Panc1 (cell line): ENCODE data around the gene RPA3.

ENCODE experiments used
- POLR2AphosphoS5 ChIP-seq: IDR thresholded peaks from 2 replicates; pipeline ENCODE4 v1.6.1; 2012; ENCODE audit warnings: mild to moderate bottlenecking, low read depth, low read length, moderate library complexity
- SIN3A ChIP-seq: IDR thresholded peaks from 2 replicates; pipeline ENCODE4 v1.6.1; 2012; ENCODE audit warnings: low read depth, mild to moderate bottlenecking, low read length, moderate library complexity, borderline replicate concordance; ENCODE audit not compliant: insufficient read depth
- TCF7L2 ChIP-seq: IDR thresholded peaks from 2 replicates; pipeline ENCODE4 v1.6.1; 2011; ENCODE audit warnings: mild to moderate bottlenecking, low read depth, low read length, inconsistent platforms
- TF ChIP-seq, protein P1 (sequence below): fragments of 450-650 bp; IDR thresholded peaks from 2 replicates; pipeline ENCODE4 v1.5.1; 2017; ENCODE audit warnings: mild to moderate bottlenecking
- TF ChIP-seq, protein P2 (sequence below), 2 experiments: IDR thresholded peaks; 2 replicates each; pipeline ENCODE4 v1.6.1; 2011 to 2012; ENCODE audit warnings: low read depth in 2 of 2, control low read depth in 1 of 2, low read length in 1 of 2, mild to moderate bottlenecking in 1 of 2, moderate library complexity in 1 of 2; ENCODE audit not compliant: insufficient read depth in 1 of 2

- TF ChIP-seq TCF7L2: no peak
- TF ChIP-seq, protein P1, sequence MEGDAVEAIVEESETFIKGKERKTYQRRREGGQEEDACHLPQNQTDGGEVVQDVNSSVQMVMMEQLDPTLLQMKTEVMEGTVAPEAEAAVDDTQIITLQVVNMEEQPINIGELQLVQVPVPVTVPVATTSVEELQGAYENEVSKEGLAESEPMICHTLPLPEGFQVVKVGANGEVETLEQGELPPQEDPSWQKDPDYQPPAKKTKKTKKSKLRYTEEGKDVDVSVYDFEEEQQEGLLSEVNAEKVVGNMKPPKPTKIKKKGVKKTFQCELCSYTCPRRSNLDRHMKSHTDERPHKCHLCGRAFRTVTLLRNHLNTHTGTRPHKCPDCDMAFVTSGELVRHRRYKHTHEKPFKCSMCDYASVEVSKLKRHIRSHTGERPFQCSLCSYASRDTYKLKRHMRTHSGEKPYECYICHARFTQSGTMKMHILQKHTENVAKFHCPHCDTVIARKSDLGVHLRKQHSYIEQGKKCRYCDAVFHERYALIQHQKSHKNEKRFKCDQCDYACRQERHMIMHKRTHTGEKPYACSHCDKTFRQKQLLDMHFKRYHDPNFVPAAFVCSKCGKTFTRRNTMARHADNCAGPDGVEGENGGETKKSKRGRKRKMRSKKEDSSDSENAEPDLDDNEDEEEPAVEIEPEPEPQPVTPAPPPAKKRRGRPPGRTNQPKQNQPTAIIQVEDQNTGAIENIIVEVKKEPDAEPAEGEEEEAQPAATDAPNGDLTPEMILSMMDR: no peak
- TF ChIP-seq, protein P2, sequence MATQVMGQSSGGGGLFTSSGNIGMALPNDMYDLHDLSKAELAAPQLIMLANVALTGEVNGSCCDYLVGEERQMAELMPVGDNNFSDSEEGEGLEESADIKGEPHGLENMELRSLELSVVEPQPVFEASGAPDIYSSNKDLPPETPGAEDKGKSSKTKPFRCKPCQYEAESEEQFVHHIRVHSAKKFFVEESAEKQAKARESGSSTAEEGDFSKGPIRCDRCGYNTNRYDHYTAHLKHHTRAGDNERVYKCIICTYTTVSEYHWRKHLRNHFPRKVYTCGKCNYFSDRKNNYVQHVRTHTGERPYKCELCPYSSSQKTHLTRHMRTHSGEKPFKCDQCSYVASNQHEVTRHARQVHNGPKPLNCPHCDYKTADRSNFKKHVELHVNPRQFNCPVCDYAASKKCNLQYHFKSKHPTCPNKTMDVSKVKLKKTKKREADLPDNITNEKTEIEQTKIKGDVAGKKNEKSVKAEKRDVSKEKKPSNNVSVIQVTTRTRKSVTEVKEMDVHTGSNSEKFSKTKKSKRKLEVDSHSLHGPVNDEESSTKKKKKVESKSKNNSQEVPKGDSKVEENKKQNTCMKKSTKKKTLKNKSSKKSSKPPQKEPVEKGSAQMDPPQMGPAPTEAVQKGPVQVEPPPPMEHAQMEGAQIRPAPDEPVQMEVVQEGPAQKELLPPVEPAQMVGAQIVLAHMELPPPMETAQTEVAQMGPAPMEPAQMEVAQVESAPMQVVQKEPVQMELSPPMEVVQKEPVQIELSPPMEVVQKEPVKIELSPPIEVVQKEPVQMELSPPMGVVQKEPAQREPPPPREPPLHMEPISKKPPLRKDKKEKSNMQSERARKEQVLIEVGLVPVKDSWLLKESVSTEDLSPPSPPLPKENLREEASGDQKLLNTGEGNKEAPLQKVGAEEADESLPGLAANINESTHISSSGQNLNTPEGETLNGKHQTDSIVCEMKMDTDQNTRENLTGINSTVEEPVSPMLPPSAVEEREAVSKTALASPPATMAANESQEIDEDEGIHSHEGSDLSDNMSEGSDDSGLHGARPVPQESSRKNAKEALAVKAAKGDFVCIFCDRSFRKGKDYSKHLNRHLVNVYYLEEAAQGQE (IDR thresholded peaks at IDR 0.05; ENCODE audit: insufficient read depth in 1 of 2, low read depth in 2 of 2, low read length in 1 of 2): no peak
- no peak for TF ChIP-seq POLR2AphosphoS5
- no peak for TF ChIP-seq SIN3A
These were observed 10.6 kb downstream of the RPA3 start for GRCh38 chr7:7707806-7708205.
